Occipital lobe (tissue), 2 donors: ENCODE results near the gene LMF2. TPM values are rescaled to one million over a fixed set of nuclear protein-coding genes. Genes with fewer than 3 reads are reported as not detected.
A peak's percentile ranks its signal among the peaks of the same experiment; 100 is the strongest.

ENCODE experiments used
- DNase-seq: peaks from one replicate; lab custom pipeline; 2025; lab: John Stamatoyannopoulos, UW
- total RNA-seq: library from RNA; depleted of rRNA; stranded (reverse); fragments of >200 nt; gene quantifications from one replicate; pipeline ENCODE4 v1.2.3, GENCODE V29; 2014

Gene LMF2
- total RNA-seq, 1 donor from 2014 or later = 9.8 TPM

DNA sequence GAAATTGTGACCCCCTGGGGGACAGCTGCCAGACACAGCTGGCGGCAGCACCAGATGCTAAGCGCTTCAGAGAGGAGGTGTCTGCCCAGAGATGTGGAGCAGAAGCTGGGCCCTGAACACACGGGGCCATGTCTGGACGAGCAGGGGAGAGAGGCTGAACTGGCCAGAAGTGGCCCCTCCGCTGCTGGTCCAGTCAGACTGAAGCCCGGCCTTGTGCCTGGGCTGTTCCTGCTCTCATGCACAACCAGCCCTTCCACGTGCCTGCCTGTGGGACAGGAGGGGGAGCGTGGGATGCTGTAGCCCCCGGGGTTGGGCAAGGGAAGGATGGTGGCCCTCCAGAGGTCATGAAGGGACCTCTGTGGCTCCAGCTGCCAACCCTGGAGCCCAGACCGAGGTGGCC lies 24.4 kb downstream of the LMF2 start:
- no peak for DNase-seq

DNA sequence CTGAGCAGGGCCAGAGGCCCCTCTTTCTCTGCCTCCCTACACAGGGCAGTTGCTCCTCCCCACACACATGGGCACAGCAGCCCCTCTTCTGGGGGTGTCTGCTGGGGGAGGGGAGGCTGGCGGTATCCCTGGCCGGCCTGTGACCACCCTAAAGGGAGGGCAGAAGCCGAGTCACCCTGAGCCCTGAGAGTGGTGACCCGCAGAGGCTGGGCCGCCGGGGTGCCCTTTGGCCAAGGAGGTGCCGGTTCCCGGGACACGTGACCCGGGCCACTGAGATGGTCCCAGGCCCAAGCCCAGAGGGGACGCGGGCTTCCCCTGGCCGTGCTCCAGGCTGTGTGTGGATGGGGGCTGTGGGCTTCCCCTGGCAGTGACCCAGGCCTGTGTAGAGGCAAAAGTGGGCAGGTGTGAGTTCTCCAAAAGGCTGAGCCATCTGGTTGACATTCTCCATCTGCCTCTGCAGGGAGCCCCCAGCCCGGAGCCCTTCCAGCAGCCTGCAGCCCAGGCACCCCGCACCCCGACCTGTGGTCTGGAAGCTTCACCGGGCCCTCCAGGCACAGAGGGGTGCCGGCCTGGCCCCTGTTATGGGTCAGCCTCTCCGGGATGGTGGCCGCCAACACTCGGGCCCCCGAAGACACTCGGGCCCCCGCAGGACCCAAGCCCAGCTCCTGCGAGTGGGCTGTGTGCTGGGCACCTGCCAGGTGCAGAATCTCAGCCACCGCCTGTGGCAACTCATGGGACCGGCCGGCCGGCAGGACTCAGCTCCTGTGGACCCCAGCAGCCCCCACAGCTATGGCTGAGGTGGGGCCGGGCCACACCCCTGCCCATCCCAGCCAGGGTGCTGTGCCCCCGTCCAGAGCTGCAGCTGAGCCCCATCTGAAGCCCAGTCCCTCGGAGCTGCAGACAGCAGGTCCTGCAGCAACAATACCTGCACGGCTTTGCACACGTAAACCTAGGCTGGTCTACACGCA lies 25.1 kb downstream of the LMF2 start:
- DNase-seq = no peak

DNA sequence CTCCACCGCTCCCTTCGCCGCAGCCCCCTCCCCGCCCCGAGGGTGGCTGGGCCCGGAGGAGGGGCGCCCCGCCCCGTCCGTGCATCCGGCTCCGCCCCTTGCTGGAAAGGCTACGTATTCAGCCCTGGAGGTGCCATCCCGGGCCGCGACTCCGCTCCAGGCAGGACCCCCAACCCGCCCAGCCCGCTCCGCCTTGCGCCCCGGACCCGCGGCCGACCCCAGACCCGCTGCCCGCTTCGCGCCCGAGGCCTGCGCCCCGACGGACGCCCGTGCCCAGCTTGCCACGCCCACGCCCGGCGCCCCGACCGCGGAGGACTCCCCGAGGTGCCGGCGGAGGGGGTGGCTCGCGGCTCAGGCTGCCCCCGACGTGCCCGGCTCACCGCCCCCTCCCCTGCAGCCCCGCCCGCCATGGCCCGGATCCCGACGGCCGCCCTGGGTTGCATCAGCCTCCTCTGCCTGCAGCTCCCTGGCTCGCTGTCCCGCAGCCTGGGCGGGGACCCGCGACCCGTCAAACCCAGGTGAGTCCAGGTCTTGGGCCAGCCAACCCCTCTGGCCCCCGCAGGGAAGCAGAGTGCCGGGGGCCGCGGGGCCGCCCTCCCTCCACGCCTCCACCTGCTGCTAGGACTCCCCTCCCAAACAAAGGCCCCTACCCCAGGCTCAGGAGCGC lies 25.9 kb downstream of the LMF2 start, which contains the start of gene ADM2:
Gene ADM2, plus strand, starts transcription at position 104 of the 667 bp plus-strand sequence. Its CDS starts 305 bp downstream, at position 409.
- no peak for DNase-seq

DNA sequence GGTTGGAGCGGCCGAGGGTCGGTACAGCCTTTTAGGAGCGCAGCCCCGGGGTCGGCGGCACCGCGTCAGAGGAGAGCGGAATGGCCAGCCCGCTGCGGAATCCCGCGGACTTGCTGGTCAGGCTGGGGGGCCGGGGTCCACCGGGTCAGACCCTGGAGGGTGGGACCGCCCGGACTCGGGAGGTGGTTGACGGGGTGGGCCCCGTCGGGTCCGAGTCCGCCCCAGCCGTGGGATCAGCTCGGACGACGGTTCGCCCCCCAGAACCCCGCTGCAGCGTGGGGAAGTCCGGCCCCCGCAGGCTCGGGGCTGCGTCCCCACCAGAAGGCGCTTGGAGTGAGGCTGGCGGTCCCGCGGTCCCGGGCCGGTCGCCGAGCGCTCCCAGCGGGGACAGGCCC lies 26.5 kb downstream of the LMF2 start:
- DNase-seq = no peak

DNA sequence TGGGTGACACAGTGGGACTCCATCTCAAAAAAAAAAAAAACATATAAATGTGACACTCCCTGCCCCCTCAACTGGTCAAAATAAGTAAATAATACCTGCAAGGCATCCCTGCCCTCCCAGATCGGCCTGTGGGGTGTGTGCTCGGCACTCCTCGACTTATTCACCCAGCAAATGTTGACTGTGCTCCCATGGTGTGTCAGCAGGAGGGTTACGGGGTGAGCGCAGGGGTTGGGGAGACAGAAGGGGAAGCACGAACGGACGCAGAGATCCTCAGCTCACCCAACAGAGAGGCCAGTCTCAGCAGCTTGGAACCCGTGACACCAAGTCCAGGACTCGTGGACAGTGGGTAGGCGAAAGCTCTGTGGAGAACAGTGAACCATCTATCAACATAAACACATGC lies 27.8 kb downstream of the LMF2 start:
- DNase-seq = no peak

DNA sequence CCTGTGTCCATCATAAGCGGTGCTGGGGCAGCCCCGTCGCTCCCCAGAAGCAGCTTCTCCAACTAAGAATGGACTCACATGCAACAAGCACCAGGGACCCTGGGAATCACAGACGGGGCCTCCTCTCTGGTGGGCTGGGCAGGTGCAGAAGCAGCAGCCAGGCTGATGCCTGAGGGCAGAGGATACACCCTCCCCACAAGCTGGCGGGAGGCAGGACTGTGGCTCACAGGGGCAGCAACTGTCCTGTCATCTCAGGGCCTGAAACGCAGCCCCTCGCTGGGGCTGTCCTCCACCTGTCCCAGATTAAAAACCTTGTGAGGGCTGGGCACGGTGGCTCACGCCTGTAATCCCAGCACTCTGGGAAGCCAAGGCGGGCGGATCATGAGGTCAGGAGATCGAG lies 29.6 kb downstream of the LMF2 start:
- DNase-seq = no peak

DNA sequence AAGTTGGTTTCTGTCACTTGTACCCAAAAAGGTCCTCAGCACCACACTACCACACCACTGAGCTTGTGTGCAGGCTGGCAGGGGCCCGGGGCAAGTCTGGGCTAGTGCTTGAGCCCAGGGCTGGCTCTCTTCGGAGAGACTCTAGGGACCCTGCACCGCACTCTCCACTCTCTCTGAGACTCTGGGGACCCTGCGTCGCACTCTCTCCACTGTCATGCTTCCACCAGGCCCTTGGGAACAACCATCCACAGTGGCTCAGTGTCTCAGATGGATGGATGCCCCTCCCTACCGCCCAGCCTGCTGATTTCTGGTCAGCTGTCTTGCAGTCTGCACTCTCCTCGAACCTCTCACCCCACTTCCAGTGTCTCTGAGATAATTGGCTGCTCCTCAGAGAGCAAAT lies 30.6 kb downstream of the LMF2 start:
- no peak for DNase-seq

DNA sequence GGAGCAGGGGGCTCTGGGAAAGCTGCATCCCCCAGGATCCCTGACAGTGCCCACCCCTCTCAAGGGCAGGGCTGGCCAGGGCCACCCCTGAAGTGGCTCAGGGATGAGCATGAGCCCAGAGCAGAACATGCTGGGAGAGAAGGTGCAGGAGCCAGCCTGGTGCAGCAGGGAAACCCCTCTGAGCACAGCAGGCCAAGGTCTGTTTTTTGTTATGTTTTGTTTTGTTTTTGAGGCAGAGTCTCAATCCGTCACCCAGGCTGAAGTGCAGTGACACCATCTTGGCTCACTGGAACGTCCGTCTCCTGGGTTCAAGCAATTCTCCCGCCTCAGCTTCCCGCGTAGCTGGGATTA lies 31.9 kb downstream of the LMF2 start:
- no peak for DNase-seq

DNA sequence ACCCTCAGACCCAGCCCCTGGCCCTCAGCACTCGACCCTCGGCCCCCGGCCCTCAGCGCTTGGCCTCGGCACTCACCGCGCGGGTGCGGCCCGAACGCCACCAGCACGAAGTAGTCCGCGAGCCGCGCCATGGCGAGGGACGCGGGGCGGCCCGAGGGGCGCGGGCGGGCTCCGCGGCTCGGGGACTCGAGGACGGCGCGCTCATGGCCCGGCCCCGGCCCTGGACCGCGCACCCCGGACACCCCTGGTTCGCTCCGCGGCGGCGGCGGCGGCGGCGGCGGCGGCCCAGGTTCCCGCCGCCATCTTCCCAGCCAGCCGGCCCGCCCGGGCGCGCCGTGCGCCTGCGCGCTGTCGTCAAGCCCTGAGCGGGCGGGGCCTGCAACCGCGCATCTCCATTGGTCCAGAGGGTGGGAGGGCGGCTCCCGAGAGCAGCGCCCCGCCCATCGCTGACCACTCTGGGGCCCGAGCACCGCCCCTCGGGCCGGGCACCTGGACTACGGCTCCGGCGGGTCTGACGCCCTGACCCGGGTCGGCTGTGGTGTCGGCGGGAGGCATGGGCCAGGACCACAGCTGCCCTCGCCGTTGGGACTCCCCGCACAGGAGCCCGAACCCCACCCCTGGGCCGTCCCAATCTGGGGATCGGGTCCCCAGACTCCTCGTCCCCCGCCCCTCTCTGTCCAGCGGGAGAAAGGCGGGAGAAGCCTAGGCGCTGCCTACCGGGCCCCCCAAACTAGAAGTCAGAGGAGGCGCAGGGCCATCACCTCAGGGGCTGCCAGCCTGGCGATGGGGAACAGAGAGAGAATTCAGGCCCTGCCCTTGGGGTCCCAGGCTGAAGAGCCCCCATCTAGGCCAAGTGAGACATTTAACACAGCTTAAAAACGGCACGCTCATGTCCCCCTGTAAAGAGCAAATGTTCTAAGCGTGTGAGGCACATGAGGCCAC lies 32.5 kb downstream of the LMF2 start, which contains the start of gene SBF1:
Gene SBF1, minus strand, starts transcription at position 326 of the 942 bp plus-strand sequence. Its CDS starts 195 bp downstream, at position 131.
- peak; percentile 82 for DNase-seq

DNA sequence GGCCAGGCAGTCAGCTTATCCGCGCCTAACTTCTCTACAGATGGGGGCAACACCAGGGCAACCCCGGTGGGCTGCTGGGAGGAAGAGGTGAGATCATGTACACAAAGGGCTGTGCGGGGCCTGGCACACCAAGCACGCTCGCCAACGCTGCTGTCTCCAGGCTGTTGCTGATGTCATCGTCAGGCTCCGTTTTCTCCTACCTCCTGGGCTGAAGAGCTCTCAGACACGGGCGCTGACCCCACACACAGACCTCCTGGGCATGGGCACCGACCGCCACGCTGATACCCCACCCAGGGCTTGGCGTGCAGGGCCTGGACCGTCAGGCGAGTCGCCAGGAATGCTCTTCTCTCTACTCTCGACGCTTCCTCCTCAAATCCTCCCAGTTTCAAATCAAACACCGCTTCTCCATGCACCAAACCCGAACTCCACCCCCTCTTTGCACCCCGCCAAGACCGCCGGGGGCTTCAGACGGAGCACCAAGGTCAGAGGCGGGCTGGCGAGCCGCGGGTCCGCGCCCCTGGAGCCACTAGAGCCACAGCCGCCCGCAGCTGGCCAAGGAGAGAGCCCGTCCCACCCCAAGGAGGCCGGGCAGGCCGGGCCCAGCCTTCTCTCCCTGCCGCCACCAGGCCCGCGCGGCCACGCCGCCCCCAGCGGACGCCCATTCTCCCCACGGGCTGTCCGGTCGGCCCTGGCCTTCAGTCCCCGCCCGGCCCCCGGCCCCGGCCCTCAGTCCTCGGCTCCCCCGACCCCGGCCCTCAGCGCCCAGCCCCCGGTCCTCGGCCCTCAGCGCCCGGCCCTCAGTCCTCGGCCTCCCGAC lies 33.4 kb downstream of the LMF2 start:
- DNase-seq = no peak

DNA sequence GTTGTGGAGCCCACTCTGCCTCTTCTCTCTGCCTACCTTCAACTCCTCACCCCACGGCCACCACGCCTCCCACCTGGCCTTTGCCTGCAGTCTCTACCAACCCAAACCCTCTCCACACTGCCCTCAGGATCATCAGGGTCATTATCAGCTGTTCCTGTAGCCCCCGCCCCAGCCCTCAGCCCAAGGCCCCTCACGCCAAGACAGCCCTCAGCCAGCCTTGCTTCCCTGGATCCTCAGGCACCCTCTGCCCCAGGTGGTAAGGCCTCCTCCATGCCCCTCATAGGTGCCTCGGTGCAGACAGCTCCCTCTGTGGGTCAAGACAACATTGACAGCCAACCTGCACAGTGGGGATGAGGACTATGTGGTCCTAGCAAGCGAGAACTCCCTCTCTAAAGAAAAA lies 34.4 kb downstream of the LMF2 start:
- DNase-seq = no peak

DNA sequence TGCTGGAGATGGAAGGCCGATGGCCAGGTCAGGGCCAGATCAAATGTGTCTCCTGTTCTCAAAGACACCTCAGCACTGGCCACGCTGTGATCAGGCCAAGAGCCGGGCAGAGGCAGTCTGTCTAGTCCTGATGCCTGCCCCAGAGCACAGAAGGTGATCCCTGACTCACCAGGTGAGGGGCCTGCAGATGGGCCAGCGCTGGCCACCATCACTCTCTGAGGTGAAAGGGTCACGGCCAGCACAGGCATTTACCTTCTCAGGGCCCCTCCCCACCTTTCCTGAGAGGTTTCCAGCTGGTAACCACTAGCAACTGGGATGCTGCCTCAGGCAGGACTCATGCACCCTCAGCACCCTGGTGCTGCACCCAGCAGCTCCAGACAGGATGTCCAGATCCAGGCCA lies 35.5 kb downstream of the LMF2 start:
- DNase-seq = no peak

DNA sequence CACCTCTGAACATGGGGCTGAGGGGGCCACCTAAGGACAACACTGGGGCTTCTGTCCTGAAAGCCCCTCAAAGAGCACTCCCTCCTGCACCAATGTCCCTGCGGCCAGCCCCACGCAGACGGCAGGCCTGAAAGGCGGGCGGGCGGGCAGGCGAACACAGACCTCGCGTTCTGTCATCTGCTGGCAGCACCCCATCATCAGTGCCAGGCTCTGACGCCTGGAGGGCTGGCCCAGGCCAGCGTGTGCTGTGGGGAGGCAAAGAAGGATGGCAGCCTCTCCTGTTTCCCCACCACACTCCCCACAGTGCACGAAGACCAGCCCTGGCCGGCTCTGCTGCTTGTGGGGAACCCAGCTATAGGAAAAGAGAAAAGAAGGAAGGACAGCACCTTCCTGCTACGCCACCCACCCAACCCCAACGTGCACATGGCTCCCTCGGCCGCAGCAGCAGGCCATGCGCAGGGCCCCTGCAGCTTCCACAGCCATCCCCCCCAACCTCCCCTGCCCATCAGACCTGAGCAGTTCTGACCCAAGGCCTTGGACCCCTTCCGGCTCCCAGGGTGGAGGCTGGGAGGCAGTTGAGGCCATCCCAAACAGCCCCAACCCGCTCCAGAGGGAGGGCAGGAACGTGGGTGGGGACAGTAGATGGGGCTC lies 36.2 kb downstream of the LMF2 start:
- DNase-seq = peak; percentile 21

DNA sequence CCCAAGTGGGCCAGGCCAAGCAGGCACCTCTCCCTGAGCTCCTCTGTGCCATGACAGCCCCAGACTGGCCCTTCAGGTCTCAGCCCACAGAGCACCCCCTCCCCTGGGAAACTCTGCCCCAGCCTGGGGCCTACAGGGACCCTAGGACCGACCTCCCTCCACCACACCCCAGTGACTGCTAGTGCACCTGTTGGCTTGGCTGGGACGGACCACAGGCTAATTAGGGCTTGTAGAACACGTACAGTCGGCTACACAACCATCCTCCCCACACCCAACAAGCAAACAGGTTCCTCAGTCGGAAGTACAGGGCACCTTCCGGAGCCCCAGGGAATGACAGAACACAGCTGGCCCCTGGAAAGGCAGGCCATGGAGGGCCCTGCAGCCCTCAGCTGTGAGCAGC lies 37.0 kb downstream of the LMF2 start:
- no peak for DNase-seq

DNA sequence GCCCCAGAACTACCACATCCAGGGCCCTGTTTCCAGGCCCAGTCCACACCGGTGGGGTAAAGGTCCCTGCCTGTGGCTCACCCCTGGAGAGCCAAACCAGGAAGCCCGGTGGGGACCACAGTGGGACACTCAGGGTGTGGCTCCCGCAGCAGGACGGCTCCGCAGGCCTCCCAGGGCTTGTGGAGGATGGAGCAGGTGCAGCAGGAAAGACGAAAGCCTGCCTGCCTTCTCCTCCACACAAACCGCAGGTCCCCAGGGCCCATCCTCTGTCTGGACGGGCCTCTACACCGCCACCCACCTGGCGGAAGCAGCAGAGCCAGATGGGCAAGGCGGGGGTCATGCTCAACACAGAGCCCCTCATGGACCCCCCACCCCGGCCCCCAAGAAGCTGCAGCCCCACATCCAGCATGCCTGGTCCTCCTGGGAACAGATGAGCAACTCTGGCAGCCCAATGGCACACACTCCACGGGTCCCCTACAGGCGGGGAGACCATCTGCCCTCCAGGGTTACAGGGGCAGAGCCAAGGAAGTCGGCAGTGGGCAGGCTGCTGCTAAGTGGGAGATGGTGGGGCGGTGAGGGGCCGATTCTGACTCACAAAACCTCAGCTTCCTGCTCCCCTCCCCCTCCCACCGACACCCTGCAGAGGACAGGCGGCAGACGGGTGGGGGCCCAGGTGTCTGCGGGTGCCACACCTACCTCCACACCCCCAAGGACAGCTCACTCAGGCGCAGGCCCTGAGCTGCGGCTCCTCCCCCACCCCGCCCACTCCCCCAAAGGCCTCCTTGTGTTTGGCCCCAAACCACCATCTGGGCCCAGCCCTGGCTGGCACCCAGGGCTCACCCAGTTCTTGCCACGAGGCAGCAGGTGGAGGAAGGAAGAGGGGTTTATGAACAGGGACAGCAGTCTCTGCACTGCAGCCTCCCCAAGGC lies 37.9 kb downstream of the LMF2 start:
- no peak for DNase-seq

DNA sequence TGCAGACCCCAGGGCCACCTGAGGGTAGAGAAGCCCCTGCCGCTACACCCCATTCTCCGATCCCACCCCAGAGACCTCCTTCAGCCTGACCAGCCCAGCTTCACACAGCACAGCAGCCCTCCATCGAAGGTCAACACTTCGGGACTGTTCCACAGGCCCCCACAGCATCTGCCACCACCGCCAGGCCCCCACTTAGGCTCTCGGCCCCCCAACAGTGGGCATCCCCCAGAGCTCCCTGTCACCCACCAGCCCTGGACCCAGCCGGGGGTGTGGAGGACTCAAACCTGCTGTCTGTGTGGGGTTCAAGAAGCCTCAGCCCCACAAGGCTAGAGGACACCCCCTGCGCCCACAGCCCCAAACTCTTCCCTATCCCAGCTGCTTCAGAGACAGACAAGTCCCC lies 38.9 kb downstream of the LMF2 start:
- no peak for DNase-seq

DNA sequence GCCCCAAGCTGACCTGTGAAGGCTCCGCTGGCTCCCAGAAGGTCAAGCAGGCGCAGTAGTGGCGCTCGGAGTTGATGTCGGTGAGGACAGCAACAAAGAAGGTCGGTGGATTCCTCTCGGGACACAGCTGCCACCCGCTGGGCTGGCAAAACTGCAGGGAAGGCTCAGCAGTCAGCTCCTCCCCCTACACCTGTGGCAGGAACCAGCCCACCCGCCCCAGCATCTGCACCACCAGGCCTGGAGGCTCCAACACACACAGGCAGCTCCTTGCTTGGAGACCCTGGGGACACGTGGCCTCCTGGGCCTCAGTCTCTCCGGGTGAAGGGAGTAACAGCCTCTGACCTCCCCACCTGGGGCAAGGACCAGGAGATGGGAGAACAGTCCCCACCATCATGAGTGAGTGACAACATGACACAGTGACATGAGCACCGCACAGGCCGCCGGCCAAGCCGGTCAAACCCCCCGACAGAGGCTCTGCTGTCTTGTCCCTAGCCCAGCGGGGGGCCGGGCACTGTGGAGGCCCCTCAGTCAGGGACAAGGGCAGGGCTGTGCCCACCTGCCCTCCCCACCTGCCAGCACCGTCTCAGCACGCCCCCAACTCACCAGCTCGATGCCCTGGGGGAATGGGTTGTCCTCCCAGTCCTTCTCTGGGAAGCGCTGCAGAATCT lies 39.6 kb downstream of the LMF2 start:
- no peak for DNase-seq

DNA sequence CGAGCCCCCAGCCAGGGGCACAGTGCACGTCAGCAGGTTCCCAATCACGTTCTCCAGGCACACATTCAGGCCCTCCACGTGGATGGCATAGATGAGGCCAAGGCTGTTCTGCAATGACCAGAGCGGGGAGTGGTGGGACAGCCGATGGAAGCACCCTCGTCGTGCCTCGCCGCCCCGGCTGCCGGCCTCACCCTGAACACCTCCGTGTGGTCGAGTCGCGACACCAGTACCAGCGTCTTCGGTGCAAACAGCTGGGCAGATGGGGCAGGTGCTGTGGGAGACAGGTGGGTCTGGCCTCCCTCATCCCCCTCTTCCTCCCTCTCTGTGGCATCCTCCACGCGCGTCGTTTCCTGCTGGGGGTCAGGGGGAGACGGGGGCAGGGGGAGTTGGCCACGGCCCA lies 40.2 kb downstream of the LMF2 start:
- no peak for DNase-seq
